Loucy (cell line): ENCODE data around the gene HEPN1.

Source experiments
- H2AFZ ChIP-seq: fragments of 200-600 bp; sonication (generic); 2 replicates; pipeline ENCODE4 v1.6.0; 2016; ENCODE audit warnings: antibody characterized with exemption, mild to moderate bottlenecking, low read length, moderate library complexity
- H3F3A ChIP-seq: fragments of 200-600 bp; 2 replicates; pipeline ENCODE4 v1.6.0; 2016; ENCODE audit warnings: antibody characterized with exemption, low read depth, mild to moderate bottlenecking
- H3K27me3 ChIP-seq: fragments of 200-600 bp; sonication (generic); 2 replicates; pipeline ENCODE4 v1.6.1; 2014; ENCODE audit warnings: low read length, mild to moderate bottlenecking; ENCODE audit not compliant: insufficient read depth, poor library complexity, severe bottlenecking
- H3K36me3 ChIP-seq: fragments of 200-600 bp; sonication (generic); 2 replicates; pipeline ENCODE4 v1.6.1; 2016; ENCODE audit warnings: low read length; ENCODE audit not compliant: insufficient read depth
- H3K4me1 ChIP-seq: fragments of 200-600 bp; sonication (generic); 2 replicates; pipeline ENCODE4 v1.5.1; 2014; ENCODE audit warnings: low read length, mild to moderate bottlenecking; ENCODE audit not compliant: insufficient read depth, poor library complexity, severe bottlenecking
- H3K4me2 ChIP-seq: fragments of 200-600 bp; sonication (generic); 2 replicates; pipeline ENCODE4 v1.6.0; 2014; ENCODE audit warnings: antibody characterized with exemption, low read length, low read depth, mild to moderate bottlenecking; ENCODE audit not compliant: poor library complexity, severe bottlenecking
- H3K4me3 ChIP-seq: fragments of 200-600 bp; sonication (generic); 2 replicates; pipeline ENCODE4 v1.5.1; 2014; ENCODE audit warnings: low read length, mild to moderate bottlenecking, mixed read lengths; ENCODE audit not compliant: poor library complexity, severe bottlenecking
- H3K79me2 ChIP-seq: fragments of 200-600 bp; sonication (generic); 2 replicates; pipeline ENCODE4 v1.6.1; 2014; ENCODE audit warnings: low read length; ENCODE audit not compliant: insufficient read depth
- H3K9ac ChIP-seq: fragments of 200-600 bp; sonication (generic); 2 replicates; pipeline ENCODE4 v1.6.0; 2014; ENCODE audit warnings: mild to moderate bottlenecking, low read depth, low read length, moderate library complexity; ENCODE audit not compliant: poor library complexity, severe bottlenecking
- H3K9me2 ChIP-seq: fragments of 200-600 bp; sonication (generic); replicated peaks from 2 replicates; pipeline ENCODE4 v1.6.1; 2016; ENCODE audit warnings: low read depth, low read length, mixed read lengths
- H3K9me3 ChIP-seq: fragments of 200-600 bp; sonication (generic); 2 replicates; pipeline ENCODE4 v1.6.1; 2014; ENCODE audit warnings: mild to moderate bottlenecking, antibody characterized with exemption, low read length, low read depth; ENCODE audit not compliant: insufficient read depth
- H4K20me1 ChIP-seq: fragments of 200-600 bp; sonication (generic); 2 replicates; pipeline ENCODE4 v1.6.0; 2014; ENCODE audit warnings: antibody characterized with exemption, low read length, mild to moderate bottlenecking; ENCODE audit not compliant: insufficient read depth, poor library complexity, severe bottlenecking
- CTCF ChIP-seq: fragments of 200-600 bp; sonication (generic); conservative IDR thresholded peaks from 2 replicates; pipeline ENCODE4 v1.5.1; 2014; ENCODE audit warnings: mild to moderate bottlenecking, antibody characterized with exemption, low read length
- EZH2phosphoT487 ChIP-seq: fragments of 200-600 bp; IDR thresholded peaks from 2 replicates; pipeline ENCODE4 v1.6.1; 2018; ENCODE audit warnings: antibody characterized with exemption, mild to moderate bottlenecking, moderate library complexity, borderline replicate concordance

The HEPN1 gene

GRCh38 chr11:124892146-124892545 lies 26.9 kb upstream of the HEPN1 start:
- Histone ChIP-seq H4K20me1 (no peaks in the 10 kb centered on the region), H3K79me2 (no peaks in the 10 kb centered on the region), H3F3A (no peaks in the 10 kb centered on the region), H3K4me1 (no peaks in the 10 kb centered on the region), H3K27me3 (no peaks in the 10 kb centered on the region), H2AFZ (no peak overlapping the region), H3K9me2 (no peaks in the 10 kb centered on the region), H3K9me3 (no peaks in the 10 kb centered on the region), H3K4me3 (no peak overlapping the region), H3K36me3 (no peaks in the 10 kb centered on the region), H3K4me2 (no peak overlapping the region), H3K9ac (no peak overlapping the region)
- TF ChIP-seq EZH2phosphoT487 (no peak), CTCF (no peak)

- H2AFZ ChIP-seq = no peak overlapping the region
- H3K4me1 ChIP-seq = no peaks in the 10 kb centered on the region
- no peaks in the 10 kb centered on the region for H3K79me2 ChIP-seq
- no peaks in the 10 kb centered on the region for H3K9me2 ChIP-seq
- H3K4me3 ChIP-seq = no peak overlapping the region
- no peaks in the 10 kb centered on the region for H3K9me3 ChIP-seq
- no peaks in the 10 kb centered on the region for H3F3A ChIP-seq
- H3K4me2 ChIP-seq = no peak overlapping the region
- no peaks in the 10 kb centered on the region for H4K20me1 ChIP-seq
- no peak for TF ChIP-seq CTCF
- TF ChIP-seq EZH2phosphoT487 = no peak
- H3K9ac ChIP-seq = no peak overlapping the region
- no peaks in the 10 kb centered on the region for H3K36me3 ChIP-seq
- no peaks in the 10 kb centered on the region for H3K27me3 ChIP-seq
Measured at GRCh38 chr11:124892750-124893454, 26.1 kb upstream of the HEPN1 start.

- TF ChIP-seq EZH2phosphoT487 (no peak), CTCF (no peak)
- no peak overlapping the region for H3K4me3 ChIP-seq
- no peaks in the 10 kb centered on the region for H3F3A ChIP-seq
- H3K36me3 ChIP-seq = no peaks in the 10 kb centered on the region
- H3K4me2 ChIP-seq = no peak overlapping the region
- H2AFZ ChIP-seq = no peak overlapping the region
- H3K9me3 ChIP-seq = no peaks in the 10 kb centered on the region
- H3K79me2 ChIP-seq = no peaks in the 10 kb centered on the region
- no peaks in the 10 kb centered on the region for H3K27me3 ChIP-seq
- H3K4me1 ChIP-seq = no peaks in the 10 kb centered on the region
- H3K9me2 ChIP-seq = no peaks in the 10 kb centered on the region
- no peaks in the 10 kb centered on the region for H4K20me1 ChIP-seq
- H3K9ac ChIP-seq = no peak overlapping the region
Measured at GRCh38 chr11:124893781-124894401, 25.2 kb upstream of the HEPN1 start.
